Measurements from ENCODE around the gene LRIG2.
"Not testable (repeated sequence)": the region's sequence is repeated elsewhere in the genome, so short reads cannot be mapped to it uniquely, and the experiment has no call there.

Gene LRIG2

GRCh38 chr1:113058941-113059706 is 13.9 kb upstream of the LRIG2 start:
- DNase-seq, result no peak

GRCh38 chr1:113063456-113063855 is 9.5 kb upstream of the LRIG2 start:
- not testable (repeated sequence) for DNase-seq

GRCh38 chr1:113072141-113072756 is 749 bp upstream of the LRIG2 start:
- DNase-seq, result no peak

GRCh38 chr1:113073479-113073950 is 517 bp downstream of the LRIG2 start:
- DNase-seq, result no peak

GRCh38 chr1:113074237-113074636 is 1.2 kb downstream of the LRIG2 start:
- no peak for DNase-seq

- DNase-seq, result not testable (repeated sequence)
Measured at GRCh38 chr1:113077978-113078377, 5.0 kb downstream of the LRIG2 start.

- DNase-seq, result no peak
Measured at GRCh38 chr1:113086541-113086940, 13.5 kb downstream of the LRIG2 start.

GRCh38 chr1:113088972-113089371 is 16.0 kb downstream of the LRIG2 start:
- no peak for DNase-seq

- DNase-seq, result no peak
Measured at GRCh38 chr1:113090051-113090450, 17.1 kb downstream of the LRIG2 start.

- DNase-seq, result no peak
Measured at GRCh38 chr1:113091988-113092594, 19.1 kb downstream of the LRIG2 start.

GRCh38 chr1:113094506-113094905 is 21.5 kb downstream of the LRIG2 start:
- DNase-seq, result no peak

- no peak for DNase-seq
Measured at GRCh38 chr1:113095790-113096455, 22.9 kb downstream of the LRIG2 start.

GRCh38 chr1:113096493-113096892 is 23.5 kb downstream of the LRIG2 start:
- DNase-seq, result no peak

- DNase-seq, result no peak
Measured at GRCh38 chr1:113101588-113101987, 28.6 kb downstream of the LRIG2 start.

GRCh38 chr1:113103048-113103447 is 30.1 kb downstream of the LRIG2 start:
- DNase-seq, result no peak

- DNase-seq, result no peak
Measured at GRCh38 chr1:113103977-113104376, 31.0 kb downstream of the LRIG2 start.

- no peak for DNase-seq
Measured at GRCh38 chr1:113106910-113107309, 33.9 kb downstream of the LRIG2 start.

GRCh38 chr1:113109908-113110554 is 37.0 kb downstream of the LRIG2 start:
- no peak for DNase-seq

- DNase-seq, result no peak
Measured at GRCh38 chr1:113118266-113118665, 45.3 kb downstream of the LRIG2 start.

- no peak for DNase-seq
Measured at GRCh38 chr1:113123737-113124136, 50.7 kb downstream of the LRIG2 start.

GRCh38 chr1:113124366-113124765 is 51.4 kb downstream of the LRIG2 start:
- DNase-seq, result no peak

GRCh38 chr1:113125517-113125916 is 52.5 kb downstream of the LRIG2 start:
- DNase-seq, result no peak

- DNase-seq, result no peak
Measured at GRCh38 chr1:113126207-113126606, 53.2 kb downstream of the LRIG2 start.

Measured in CD4-positive, alpha-beta T cell treated with Interleukin-17A for 4 hours (primary cell).